IPS DF 19.7 (cell line): ENCODE results near the gene TSKU.
"Not testable (repeated sequence)": the region's sequence is repeated elsewhere in the genome, so short reads cannot be mapped to it uniquely, and the experiment has no call there.

Source experiments
- DNase-seq: peaks from one replicate; pipeline ENCODE4 v3.0.0-alpha.2; 2013; ENCODE audit warnings: low read depth, low spot score

The TSKU gene

GRCh38 chr11:76824980-76825725, 42.0 kb downstream of the TSKU start:
- DNase-seq, result no peak

DNA sequence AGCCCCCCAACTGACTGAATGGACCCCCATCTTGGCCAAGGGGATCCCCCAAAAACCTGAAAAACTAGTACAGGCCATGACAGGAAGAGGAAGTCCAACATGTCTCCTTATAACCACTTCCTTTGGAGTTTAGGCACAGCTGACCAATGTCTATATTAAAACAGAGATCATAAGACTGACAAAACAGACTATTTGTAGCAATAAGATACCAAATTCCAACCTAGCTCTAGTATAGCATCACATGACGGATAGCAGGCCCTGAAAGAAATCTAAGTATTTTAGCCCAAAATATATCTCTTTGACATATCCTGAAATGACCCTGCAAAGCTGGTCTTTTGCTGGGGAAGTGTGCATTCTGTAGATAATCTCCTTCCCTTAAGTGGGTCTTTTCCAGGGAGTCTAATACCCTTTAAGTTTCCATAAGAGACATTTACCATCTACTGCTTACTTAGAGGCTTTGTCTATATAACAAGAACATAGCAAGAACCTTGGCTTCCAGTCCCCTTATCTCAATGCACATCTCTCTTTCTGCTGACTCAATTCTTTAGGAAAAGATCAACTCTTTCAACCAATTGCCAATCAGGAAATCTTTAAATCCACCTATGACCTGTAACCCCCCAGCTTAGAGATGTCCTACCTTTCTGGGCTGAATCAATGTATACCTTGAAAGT, 42.7 kb downstream of the TSKU start:
- DNase-seq, result no peak

DNA sequence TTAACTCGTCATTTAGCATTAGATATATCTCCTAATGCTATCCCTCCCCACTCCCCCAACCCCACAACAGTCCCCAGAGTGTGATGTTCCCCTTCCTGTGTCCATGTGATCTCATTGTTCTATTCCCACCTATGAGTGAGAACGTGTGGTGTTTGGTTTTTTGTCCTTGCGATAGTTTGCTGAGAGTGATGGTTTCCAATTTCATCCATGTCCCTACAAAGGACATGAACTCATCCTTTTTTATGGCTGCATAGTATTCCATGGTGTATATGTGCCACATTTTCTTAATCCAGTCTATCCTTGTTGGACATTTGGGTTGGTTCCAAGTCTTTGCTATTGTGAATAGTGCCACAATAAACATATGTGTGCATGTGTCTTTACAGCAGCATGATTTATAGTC, 43.4 kb downstream of the TSKU start:
- not testable (repeated sequence) for DNase-seq

DNA sequence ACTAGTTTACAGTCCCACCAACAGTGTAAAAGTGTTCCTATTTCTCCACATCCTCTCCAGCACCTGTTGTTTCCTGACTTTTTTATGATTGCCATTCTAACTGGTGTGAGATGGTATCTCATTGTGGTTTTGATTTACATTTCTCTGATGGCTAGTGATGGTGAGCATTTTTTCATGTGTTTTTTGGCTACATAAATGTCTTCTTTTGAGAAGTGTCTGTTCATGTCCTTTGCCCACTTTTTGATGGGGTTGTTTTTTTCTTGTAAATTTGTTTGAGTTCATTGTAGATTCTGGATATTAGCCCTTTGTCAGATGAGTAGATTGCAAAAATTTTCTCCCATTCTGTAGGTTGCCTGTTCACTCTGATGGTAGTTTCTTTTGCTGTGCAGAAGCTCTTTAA, 43.8 kb downstream of the TSKU start:
- not testable (repeated sequence) for DNase-seq

- no peak for DNase-seq
Observed at GRCh38 chr11:76830639-76831327, 47.6 kb downstream of the TSKU start.

- DNase-seq, result no peak
Observed at GRCh38 chr11:76831686-76832310, 48.6 kb downstream of the TSKU start.

DNA sequence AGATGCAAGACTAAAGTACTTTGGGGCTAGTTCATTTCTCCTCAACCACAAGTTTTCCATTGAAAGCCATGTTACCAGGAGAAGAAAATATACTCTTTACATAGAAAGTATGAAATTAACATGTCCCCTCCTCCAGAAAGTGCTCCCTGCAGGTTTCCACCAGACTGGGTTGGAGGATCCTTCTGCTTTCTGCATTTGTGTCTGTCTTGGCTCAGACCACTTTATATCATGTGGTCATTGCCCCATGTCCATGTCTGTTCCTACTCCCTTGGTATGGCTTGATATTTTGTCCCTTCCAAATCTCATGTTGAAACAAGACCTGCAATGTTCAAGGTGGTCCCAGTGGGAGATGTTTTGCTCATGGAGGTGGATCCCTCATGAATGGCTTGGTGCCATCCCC, 49.2 kb downstream of the TSKU start:
- no peak for DNase-seq

DNA sequence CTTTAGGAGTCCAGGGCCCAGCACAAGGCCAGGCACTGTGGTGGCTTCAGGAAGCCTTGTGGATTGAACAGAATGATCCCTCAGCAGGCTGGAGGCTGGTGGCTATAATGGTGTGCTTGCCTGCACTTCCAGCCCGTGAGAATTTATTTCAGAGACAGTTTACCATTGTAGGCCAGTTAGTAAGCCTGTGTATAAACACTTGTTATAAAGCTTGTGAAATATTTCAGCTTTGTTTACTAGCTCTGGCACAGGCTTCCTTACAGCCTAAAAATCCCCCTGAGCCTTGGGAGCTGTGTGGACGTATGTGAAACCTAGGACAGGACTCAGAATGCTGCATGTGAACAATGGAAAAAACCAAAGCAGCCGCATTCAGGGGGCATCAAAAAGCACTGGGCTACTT, 51.0 kb downstream of the TSKU start:
- no peak for DNase-seq

DNA sequence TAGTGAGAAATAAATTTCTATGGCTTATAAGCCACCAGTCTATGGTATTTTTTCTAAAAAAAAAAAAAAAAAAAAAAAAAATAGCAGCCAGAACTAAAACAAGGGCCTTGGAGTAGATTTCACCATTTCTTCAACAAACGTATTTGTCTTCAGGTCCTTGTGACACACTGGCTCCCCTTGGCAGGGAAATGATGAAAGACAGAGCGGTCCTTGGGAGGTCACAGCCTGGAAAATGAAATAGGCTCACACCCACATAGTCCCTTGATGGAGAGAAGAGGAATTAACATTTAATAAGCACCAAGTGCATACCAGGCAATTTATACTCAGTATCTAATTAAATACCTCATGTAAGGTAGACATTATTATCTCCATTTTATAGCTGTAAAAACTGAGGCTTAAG, 51.9 kb downstream of the TSKU start:
- no peak for DNase-seq

GRCh38 chr11:76835928-76836612, 52.9 kb downstream of the TSKU start:
- no peak for DNase-seq

GRCh38 chr11:76836613-76837291, 53.6 kb downstream of the TSKU start:
- DNase-seq, result no peak

GRCh38 chr11:76837696-76838677, 54.8 kb downstream of the TSKU start:
- no peak for DNase-seq

DNA sequence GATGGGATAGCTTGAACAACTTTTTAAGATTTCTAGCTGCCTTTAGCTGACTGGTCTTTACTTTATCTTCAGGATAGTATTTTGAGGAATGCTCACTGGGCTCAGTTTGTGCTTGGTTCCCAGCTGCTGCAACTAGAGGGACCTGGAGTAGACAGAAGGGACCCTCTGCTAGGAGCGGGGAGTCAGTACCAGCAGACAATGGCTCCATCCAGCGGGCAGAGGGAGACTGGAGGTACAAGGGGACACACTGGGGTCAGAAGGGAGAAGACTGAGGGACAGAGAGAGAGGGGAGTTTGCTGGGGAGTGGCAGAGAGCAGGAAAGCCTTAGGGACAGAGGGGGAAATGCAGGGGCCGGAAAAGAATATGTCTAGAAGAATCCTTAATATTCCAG, 55.5 kb downstream of the TSKU start:
- no peak for DNase-seq

- DNase-seq, result no peak
Observed at GRCh38 chr11:76839311-76839710, 56.2 kb downstream of the TSKU start.

- no peak for DNase-seq
Observed at GRCh38 chr11:76841923-76842452, 58.8 kb downstream of the TSKU start.

DNA sequence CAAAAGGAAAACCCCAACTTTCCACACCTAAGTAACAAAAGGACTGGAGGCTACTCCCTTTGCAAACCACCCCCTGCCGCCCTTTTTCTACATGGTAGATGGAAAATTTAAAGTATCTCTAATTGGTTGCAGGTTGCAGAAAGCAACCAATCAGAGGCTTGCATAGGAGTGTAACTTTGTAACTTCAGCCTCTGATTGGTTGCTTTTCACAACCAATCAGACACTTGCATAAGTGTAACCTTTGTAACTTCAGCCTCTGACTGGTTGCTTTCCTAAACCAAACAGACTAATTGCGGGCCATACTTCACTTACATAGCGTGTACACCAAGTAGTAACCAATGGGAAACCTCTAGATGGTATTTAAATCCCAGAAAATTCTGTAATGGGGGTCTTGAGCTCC, 60.8 kb downstream of the TSKU start:
- no peak for DNase-seq

DNA sequence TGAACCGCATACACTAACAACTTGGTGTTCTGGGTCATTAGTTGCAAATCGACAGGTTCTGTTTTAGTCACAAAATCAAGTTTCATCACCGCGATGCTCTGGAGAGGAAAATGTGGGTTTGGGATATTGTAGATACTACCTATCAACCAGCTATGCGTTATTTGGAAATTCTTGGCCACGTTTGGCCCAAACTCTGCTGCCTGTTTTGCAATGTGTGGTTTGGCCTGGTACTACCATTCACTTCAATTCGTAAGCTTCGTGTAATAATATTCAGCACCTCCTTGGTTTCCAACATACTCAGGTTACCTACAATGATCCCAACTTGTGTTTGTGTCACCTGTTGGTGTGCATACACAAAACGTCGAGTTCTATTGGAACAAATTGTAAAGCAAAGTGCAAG, 61.4 kb downstream of the TSKU start:
- no peak for DNase-seq

DNA sequence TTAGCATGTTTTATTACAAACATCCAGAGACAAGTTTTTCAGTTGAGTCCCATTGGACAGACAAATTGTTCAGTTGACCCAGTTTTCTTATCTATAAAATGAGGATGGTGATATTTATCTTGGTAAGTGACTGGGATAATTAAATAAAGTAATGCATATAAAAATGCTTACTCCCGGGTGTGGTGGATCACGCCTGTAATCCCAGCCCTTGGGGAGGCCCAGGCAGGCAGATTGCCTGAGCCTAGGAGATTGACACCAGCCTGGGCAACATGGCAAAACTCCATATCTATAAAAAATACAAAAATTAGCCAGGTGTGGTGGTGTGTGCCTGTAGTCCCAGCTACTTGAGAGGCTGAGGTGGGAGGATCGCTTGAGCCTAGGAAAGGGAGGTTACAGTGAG, 61.9 kb downstream of the TSKU start:
- DNase-seq, result no peak

- no peak for DNase-seq
Observed at GRCh38 chr11:76846441-76846840, 63.3 kb downstream of the TSKU start.
